ENCODE data around the gene SIDT2.
A peak's percentile ranks its signal among the peaks of the same experiment; 100 is the strongest.
"Not testable (repeated sequence)": the region's sequence is repeated elsewhere in the genome, so short reads cannot be mapped to it uniquely, and the experiment has no call there.

SIDT2 gene

GRCh38 chr11:117205211-117205818 lies 26.8 kb downstream of the SIDT2 start:
- Mint-ChIP-seq H3K9me3 (no peaks in the 10 kb centered on the region), H3K4me3 (no peak overlapping the region), H3K4me1 (peaks cover 30% of the 10 kb centered on the region), H3K27me3 (ENCODE audit: low read depth) (no peaks in the 10 kb centered on the region), H3K36me3 (ENCODE audit: low read depth) (peaks cover 30% of the 10 kb centered on the region), H3K27ac (peak overlapping the region in 1 of 3 experiments; percentile 68)
- no peak for TF ChIP-seq CTCF (IDR thresholded peaks at IDR 0.05; ENCODE audit: unreplicated experiment in 3 of 3)

DNA sequence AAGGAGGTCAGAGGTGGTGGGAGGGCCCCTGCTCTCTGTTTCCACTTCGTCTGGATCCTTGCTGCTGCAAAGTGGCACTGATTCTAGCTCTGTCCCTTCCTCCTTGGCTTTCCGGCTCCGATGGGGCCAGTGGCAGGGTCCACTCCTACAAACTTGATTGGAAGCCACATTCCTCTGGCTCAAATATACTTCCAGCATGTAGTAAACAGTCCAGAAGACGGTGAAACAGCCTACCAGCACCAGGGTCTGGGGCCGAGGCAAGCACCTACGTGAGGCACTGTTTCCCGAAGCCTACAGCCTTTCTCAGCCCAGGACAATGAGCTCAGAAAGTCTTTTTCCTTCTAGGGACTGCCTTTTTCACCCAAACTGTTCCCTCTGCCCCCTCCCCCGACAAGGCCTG lies 27.6 kb downstream of the SIDT2 start:
- H3K4me1 Mint-ChIP-seq = peaks cover 22% of the 10 kb centered on the region
- H3K27me3 Mint-ChIP-seq (ENCODE audit: low read depth); H3K9me3 Mint-ChIP-seq; H3K4me3 Mint-ChIP-seq: not testable (repeated sequence)
- H3K36me3 Mint-ChIP-seq (ENCODE audit: low read depth) = peaks cover 30% of the 10 kb centered on the region
- peak overlapping the region in 2 of 3 experiments; percentile 65 to 81 for H3K27ac Mint-ChIP-seq

DNA sequence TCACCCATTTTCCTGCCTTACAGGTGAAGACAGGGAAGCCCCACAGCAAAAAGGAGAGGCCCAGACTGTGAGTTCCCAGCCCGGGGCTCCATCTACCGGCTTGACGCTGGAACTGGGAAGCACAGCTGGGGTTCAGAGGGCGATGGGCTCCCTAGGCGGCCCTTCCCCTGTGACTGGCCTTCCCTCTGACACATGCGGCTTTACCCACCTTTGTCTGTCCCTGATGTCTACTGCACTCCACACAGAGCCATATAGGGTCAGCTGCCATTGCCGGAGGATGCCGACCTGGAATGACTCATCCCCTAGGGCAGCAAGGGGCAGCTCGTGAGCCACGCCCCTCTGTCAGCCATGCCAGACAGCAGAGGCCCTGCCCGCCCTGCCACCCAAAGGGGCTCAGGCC lies 28.3 kb downstream of the SIDT2 start:
- peaks cover 36% of the 10 kb centered on the region for H3K36me3 Mint-ChIP-seq (ENCODE audit: low read depth)
- not testable (repeated sequence) for H3K4me3 Mint-ChIP-seq; H3K27me3 Mint-ChIP-seq (ENCODE audit: low read depth); H3K27ac Mint-ChIP-seq; H3K9me3 Mint-ChIP-seq
- peaks cover 20% of the 10 kb centered on the region for H3K4me1 Mint-ChIP-seq

- not testable (repeated sequence) for H3K9me3 Mint-ChIP-seq; H3K4me3 Mint-ChIP-seq; H3K27me3 Mint-ChIP-seq (ENCODE audit: low read depth); H3K27ac Mint-ChIP-seq
- H3K36me3 Mint-ChIP-seq (ENCODE audit: low read depth) = peaks cover 39% of the 10 kb centered on the region
- peaks cover 14% of the 10 kb centered on the region for H3K4me1 Mint-ChIP-seq
Measured at GRCh38 chr11:117207481-117207880, 28.9 kb downstream of the SIDT2 start.

GRCh38 chr11:117208710-117209109 lies 30.2 kb downstream of the SIDT2 start:
- H3K4me3 Mint-ChIP-seq; H3K9me3 Mint-ChIP-seq; H3K27ac Mint-ChIP-seq; H3K27me3 Mint-ChIP-seq (ENCODE audit: low read depth): not testable (repeated sequence)
- peaks cover 38% of the 10 kb centered on the region for H3K36me3 Mint-ChIP-seq (ENCODE audit: low read depth)
- H3K4me1 Mint-ChIP-seq = peaks cover 10% of the 10 kb centered on the region

GRCh38 chr11:117209351-117210125 lies 31.0 kb downstream of the SIDT2 start:
- H3K9me3 Mint-ChIP-seq; H3K27me3 Mint-ChIP-seq (ENCODE audit: low read depth); H3K4me1 Mint-ChIP-seq; H3K4me3 Mint-ChIP-seq: not testable (repeated sequence)
- Mint-ChIP-seq H3K27ac (peak overlapping the region in 2 of 3 experiments; percentile 38 to 43), H3K36me3 (ENCODE audit: low read depth) (peaks cover 40% of the 10 kb centered on the region)

DNA sequence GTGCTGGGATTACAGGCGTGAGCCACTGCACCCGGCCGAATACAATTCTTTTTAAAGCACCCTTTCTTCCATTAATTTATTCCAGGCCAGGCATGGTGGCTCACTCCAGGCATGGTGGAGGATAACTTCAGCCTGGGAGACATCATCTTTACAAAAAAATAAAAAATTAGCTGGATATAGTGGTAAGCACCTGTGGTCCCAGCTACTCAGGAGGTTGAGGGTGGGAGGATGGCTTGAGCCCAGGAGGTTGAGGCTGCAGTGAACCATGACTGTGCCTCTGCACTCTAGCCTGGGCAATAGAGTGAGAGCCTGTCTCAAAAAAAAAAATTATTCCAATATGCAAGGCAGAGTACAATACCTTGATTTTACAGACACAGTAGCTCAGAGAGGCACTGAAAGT lies 32.1 kb downstream of the SIDT2 start:
- no peaks in the 10 kb centered on the region for H3K27me3 Mint-ChIP-seq (ENCODE audit: low read depth)
- H3K27ac Mint-ChIP-seq = no peak overlapping the region
- H3K4me3 Mint-ChIP-seq = no peak overlapping the region
- no peaks in the 10 kb centered on the region for H3K4me1 Mint-ChIP-seq
- peaks cover 35% of the 10 kb centered on the region for H3K36me3 Mint-ChIP-seq (ENCODE audit: low read depth)
- no peaks in the 10 kb centered on the region for H3K9me3 Mint-ChIP-seq
- TF ChIP-seq CTCF (IDR thresholded peaks at IDR 0.05; ENCODE audit: unreplicated experiment in 3 of 3) = no peak

GRCh38 chr11:117212697-117213355 lies 34.3 kb downstream of the SIDT2 start:
- Mint-ChIP-seq H3K4me1 (peaks cover 11% of the 10 kb centered on the region), H3K36me3 (ENCODE audit: low read depth) (peaks cover 42% of the 10 kb centered on the region), H3K27me3 (ENCODE audit: low read depth) (peaks cover 4% of the 10 kb centered on the region), H3K9me3 (no peaks in the 10 kb centered on the region), H3K4me3 (no peak overlapping the region), H3K27ac (peak overlapping the region in 1 of 3 experiments; percentile 26)
- TF ChIP-seq CTCF (IDR thresholded peaks at IDR 0.05; ENCODE audit: unreplicated experiment in 3 of 3) = no peak
